GM21515 (cell line): ENCODE data around the gene PASD1.
"Not testable (repeated sequence)": the region's sequence is repeated elsewhere in the genome, so short reads cannot be mapped to it uniquely, and the experiment has no call there.

Experiments used
- ATAC-seq: cut with Tn5 transposase; IDR thresholded peaks from one replicate; pipeline ENCODE4 v1.9.1; 2021; ENCODE audit not compliant: unreplicated experiment

The PASD1 gene

GRCh38 chrX:151563449-151563848 is at the start of gene PASD1:
Gene PASD1, plus strand, starts transcription at chrX:151563675. Its CDS starts 37,879 bp downstream, at chrX:151601554.
- no peak for ATAC-seq

GRCh38 chrX:151515237-151515636 is 48.2 kb upstream of the PASD1 start:
- no peak for ATAC-seq

- no peak for ATAC-seq
Measured at GRCh38 chrX:151516538-151517187, 46.8 kb upstream of the PASD1 start.

- ATAC-seq, result no peak
Measured at GRCh38 chrX:151517421-151517820, 46.1 kb upstream of the PASD1 start.

- no peak for ATAC-seq
Measured at GRCh38 chrX:151523351-151523750, 40.1 kb upstream of the PASD1 start.

GRCh38 chrX:151536571-151536970 is 26.9 kb upstream of the PASD1 start:
- ATAC-seq, result no peak

GRCh38 chrX:151537572-151537971 is 25.9 kb upstream of the PASD1 start:
- ATAC-seq, result no peak

- ATAC-seq, result no peak
Measured at GRCh38 chrX:151538190-151539122, 25.0 kb upstream of the PASD1 start.

- ATAC-seq, result no peak
Measured at GRCh38 chrX:151543706-151544105, 19.8 kb upstream of the PASD1 start.

- ATAC-seq, result not testable (repeated sequence)
Measured at GRCh38 chrX:151546226-151546625, 17.2 kb upstream of the PASD1 start.

GRCh38 chrX:151551176-151551575 is 12.3 kb upstream of the PASD1 start:
- ATAC-seq, result not testable (repeated sequence)

GRCh38 chrX:151552743-151553142 is 10.7 kb upstream of the PASD1 start:
- no peak for ATAC-seq

GRCh38 chrX:151555301-151555700 is 8.2 kb upstream of the PASD1 start:
- not testable (repeated sequence) for ATAC-seq

GRCh38 chrX:151562485-151562884 is 990 bp upstream of the PASD1 start:
- ATAC-seq, result not testable (repeated sequence)

- not testable (repeated sequence) for ATAC-seq
Measured at GRCh38 chrX:151563003-151563402, 472 bp upstream of the PASD1 start.

- ATAC-seq, result no peak
Measured at GRCh38 chrX:151564035-151564434, 560 bp downstream of the PASD1 start.

- not testable (repeated sequence) for ATAC-seq
Measured at GRCh38 chrX:151566872-151567271, 3.4 kb downstream of the PASD1 start.

- ATAC-seq, result no peak
Measured at GRCh38 chrX:151570561-151570960, 7.1 kb downstream of the PASD1 start.

GRCh38 chrX:151593384-151593783 is 29.9 kb downstream of the PASD1 start:
- ATAC-seq, result not testable (repeated sequence)

- no peak for ATAC-seq
Measured at GRCh38 chrX:151596282-151596681, 32.8 kb downstream of the PASD1 start.

- no peak for ATAC-seq
Measured at GRCh38 chrX:151604931-151605330, 41.5 kb downstream of the PASD1 start.

- ATAC-seq, result no peak
Measured at GRCh38 chrX:151609222-151609621, 45.7 kb downstream of the PASD1 start.
